Breast epithelium (tissue), 3 donors: Measurements from ENCODE around the gene MATN4.
"Not testable (repeated sequence)": the region's sequence is repeated elsewhere in the genome, so short reads cannot be mapped to it uniquely, and the experiment has no call there.

Experiments
- CTCF ChIP-seq, 3 donors: fragments of 450-650 bp; IDR thresholded peaks; one replicate each; pipeline ENCODE4 v1.5.1; 2016 to 2017; ENCODE audit warnings: antibody characterized with exemption in 3 of 3, mild to moderate bottlenecking in 3 of 3, moderate library complexity in 3 of 3
- POLR2A ChIP-seq: fragments of 450-650 bp; IDR thresholded peaks from one replicate; pipeline ENCODE4 v1.6.1; 2016; ENCODE audit warnings: antibody characterized with exemption, mild to moderate bottlenecking, moderate library complexity
- POLR2AphosphoS5 ChIP-seq, 3 donors: sonication (generic); formaldehyde crosslinking; IDR thresholded peaks; one replicate each; pipeline ENCODE4 v1.6.1; 2017; ENCODE audit warnings: antibody characterized with exemption in 3 of 3

GRCh38 chr20:45350795-45351194, 42.7 kb upstream of the MATN4 start:
- TF ChIP-seq POLR2A; CTCF (IDR thresholded peaks at IDR 0.05); POLR2AphosphoS5 (IDR thresholded peaks at IDR 0.05): not testable (repeated sequence)
